Neutrophil (primary cell): Measurements from ENCODE around the gene SETD5.

Experiments used
- H3K27ac ChIP-seq: fragments of 200-600 bp; sonication (generic); 2 replicates; pipeline ENCODE4 v1.5.1; 2016; ENCODE audit warnings: mild to moderate bottlenecking, moderate library complexity
- H3K27me3 ChIP-seq: fragments of 200-600 bp; sonication (generic); 2 replicates; pipeline ENCODE4 v1.6.0; 2016; ENCODE audit warnings: mild to moderate bottlenecking
- H3K36me3 ChIP-seq: fragments of 200-600 bp; sonication (generic); 2 replicates; pipeline ENCODE4 v1.5.1; 2017
- H3K4me1 ChIP-seq, 2 experiments: fragments of 200-600 bp in 1 of 2; sonication (generic) in 1 of 2; 1 replicate in 1 of 2; 2 replicates in 1 of 2; pipeline versions ENCODE4 v1.5.1 to v1.6.1; 2013 to 2016; ENCODE audit warnings: low read depth in 1 of 2, low read length in 1 of 2, mild to moderate bottlenecking in 1 of 2, moderate library complexity in 1 of 2; ENCODE audit not compliant: control insufficient read depth in 1 of 2, insufficient read depth in 1 of 2
- H3K4me3 ChIP-seq, 2 experiments: fragments of 200-600 bp in 1 of 2; sonication (generic) in 1 of 2; 1 replicate in 1 of 2; 2 replicates in 1 of 2; pipeline ENCODE4 v1.5.1; 2013 to 2016; ENCODE audit warnings: low read depth in 1 of 2, low read length in 1 of 2, mild to moderate bottlenecking in 1 of 2, moderate library complexity in 1 of 2
- H3K9me3 ChIP-seq: fragments of 200-600 bp; sonication (generic); 2 replicates; pipeline ENCODE4 v1.5.1; 2016
- CTCF ChIP-seq: fragments of 200-600 bp; sonication (generic); IDR thresholded peaks from 2 replicates; pipeline ENCODE4 v1.5.1; 2016; ENCODE audit warnings: antibody characterized with exemption

SETD5 gene

GRCh38 chr3:9392041-9392440 lies 5.4 kb upstream of the SETD5 start:
- Histone ChIP-seq H3K27me3 (no peaks in the 10 kb centered on the region), H3K4me1 (peaks cover 58 to 68% of the 10 kb centered on the region in 2 experiments), H3K36me3 (peaks cover 38% of the 10 kb centered on the region), H3K4me3 (no peak overlapping the region), H3K9me3 (no peaks in the 10 kb centered on the region), H3K27ac (peak overlapping the region; percentile 74)
- TF ChIP-seq CTCF = no peak

GRCh38 chr3:9395570-9396300 lies 1.7 kb upstream of the SETD5 start:
- H3K27ac ChIP-seq = peak overlapping the region; percentile 99
- no peaks in the 10 kb centered on the region for H3K9me3 ChIP-seq
- H3K4me1 ChIP-seq = peaks cover 77 to 84% of the 10 kb centered on the region in 2 experiments
- peak overlapping the region; percentile 75 to 93 for H3K4me3 ChIP-seq
- peaks cover 6% of the 10 kb centered on the region for H3K36me3 ChIP-seq
- no peaks in the 10 kb centered on the region for H3K27me3 ChIP-seq
- no peak for TF ChIP-seq CTCF

- Histone ChIP-seq H3K4me1 (peaks cover 77 to 82% of the 10 kb centered on the region in 2 experiments), H3K27ac (peak overlapping the region; percentile 99), H3K9me3 (no peaks in the 10 kb centered on the region), H3K4me3 (peak overlapping the region; percentile 75 to 93), H3K36me3 (peaks cover under 1% of the 10 kb centered on the region), H3K27me3 (no peaks in the 10 kb centered on the region)
- TF ChIP-seq CTCF = no peak
These were observed 1.1 kb upstream of the SETD5 start for GRCh38 chr3:9396301-9396631.

GRCh38 chr3:9396632-9397331 lies 633 bp upstream of the SETD5 start:
- Histone ChIP-seq H3K27me3 (no peaks in the 10 kb centered on the region), H3K9me3 (no peaks in the 10 kb centered on the region), H3K36me3 (no peaks in the 10 kb centered on the region), H3K4me1 (peaks cover 75 to 81% of the 10 kb centered on the region in 2 experiments), H3K4me3 (peak overlapping the region; percentile 75 to 93), H3K27ac (peak overlapping the region; percentile 99)
- peak; percentile 45 for TF ChIP-seq CTCF

GRCh38 chr3:9397906-9398699 lies 688 bp downstream of the SETD5 start:
- peak overlapping the region; percentile 99 for H3K27ac ChIP-seq
- H3K36me3 ChIP-seq = no peaks in the 10 kb centered on the region
- H3K27me3 ChIP-seq = no peaks in the 10 kb centered on the region
- H3K4me1 ChIP-seq = peaks cover 72 to 74% of the 10 kb centered on the region in 2 experiments
- peak overlapping the region; percentile 87 to 93 for H3K4me3 ChIP-seq
- no peak for TF ChIP-seq CTCF
- no peaks in the 10 kb centered on the region for H3K9me3 ChIP-seq
